ENCODE results near the gene RELL1.

The RELL1 gene

GRCh38 chr4:37601531-37601930, 84.6 kb downstream of the RELL1 start:
- no peak for DNase-seq (ENCODE audit: low read depth, low spot score)

DNA sequence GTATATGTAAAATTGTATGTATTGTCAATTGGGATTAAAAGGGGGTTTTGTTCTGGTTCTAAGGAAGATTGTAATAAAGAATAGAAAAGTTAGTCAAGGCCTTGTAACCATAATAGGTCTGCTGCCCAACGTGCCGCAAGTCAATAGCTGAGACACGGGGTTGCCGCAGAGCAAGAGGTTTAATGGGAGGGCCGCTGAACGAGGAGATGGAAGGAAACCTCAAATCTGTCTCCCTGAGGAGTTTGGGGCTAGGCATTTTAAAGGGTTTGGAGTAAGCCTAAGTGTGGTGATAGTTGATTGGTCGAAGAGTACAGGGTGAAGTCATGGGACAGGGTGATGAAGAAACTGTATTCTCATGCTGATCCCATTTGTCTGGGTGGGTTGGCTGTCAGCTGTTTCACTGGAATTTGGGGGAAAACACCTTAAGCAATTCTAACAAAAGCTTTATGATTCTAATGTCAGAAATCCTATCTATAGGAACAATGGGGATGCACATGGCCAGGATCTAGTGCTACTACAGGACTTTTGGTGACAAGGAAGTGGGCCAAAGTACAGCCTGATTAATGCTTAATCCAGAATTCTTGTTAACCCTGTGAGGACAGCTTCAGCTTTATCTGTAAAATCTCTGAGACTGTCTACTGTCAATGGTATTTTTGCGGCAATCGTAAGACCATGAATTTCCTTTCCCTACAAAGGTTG, 86.9 kb downstream of the RELL1 start:
- DNase-seq (ENCODE audit: low read depth, low spot score): no peak

- no peak for DNase-seq (ENCODE audit: low read depth, low spot score)
Observed at GRCh38 chr4:37597034-37597433, 89.1 kb downstream of the RELL1 start.

GRCh38 chr4:37595875-37596680, 90.1 kb downstream of the RELL1 start:
- no peak for DNase-seq (ENCODE audit: low read depth, low spot score)

- no peak for DNase-seq (ENCODE audit: low read depth, low spot score)
Observed at GRCh38 chr4:37594099-37594498, 92.1 kb downstream of the RELL1 start.

- DNase-seq (ENCODE audit: low read depth, low spot score): no peak
Observed at GRCh38 chr4:37591349-37591748, 94.8 kb downstream of the RELL1 start.

- DNase-seq (ENCODE audit: low read depth, low spot score): no peak
Observed at GRCh38 chr4:37590016-37590415, 96.2 kb downstream of the RELL1 start.

- DNase-seq (ENCODE audit: low read depth, low spot score): no peak
Observed at GRCh38 chr4:37588150-37588549, 98.0 kb downstream of the RELL1 start.

- no peak for DNase-seq (ENCODE audit: low read depth, low spot score)
Observed at GRCh38 chr4:37586194-37586593, 100.0 kb downstream of the RELL1 start.

GRCh38 chr4:37584493-37585060, 101.6 kb downstream of the RELL1 start:
- DNase-seq (ENCODE audit: low read depth, low spot score): no peak

DNA sequence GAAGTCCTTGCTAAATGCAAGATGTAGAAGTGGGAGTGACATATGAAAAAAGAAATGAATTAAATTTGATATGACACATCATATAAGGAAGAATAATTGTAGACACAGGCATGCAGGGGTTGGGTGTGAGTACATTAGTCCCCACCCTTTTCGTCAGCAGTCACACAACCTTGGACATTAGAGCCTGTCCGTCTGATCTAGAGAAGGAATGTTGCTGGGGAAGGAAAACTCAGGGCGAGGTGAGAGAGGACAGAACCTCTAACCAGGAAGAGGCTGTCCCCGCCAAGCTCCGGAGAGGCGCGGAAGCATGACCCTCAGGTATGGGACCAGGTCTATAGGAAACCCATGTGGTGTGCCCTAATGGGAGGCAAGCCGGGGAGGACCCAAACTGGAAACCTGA, 102.1 kb downstream of the RELL1 start:
- no peak for DNase-seq (ENCODE audit: low read depth, low spot score)

DNA sequence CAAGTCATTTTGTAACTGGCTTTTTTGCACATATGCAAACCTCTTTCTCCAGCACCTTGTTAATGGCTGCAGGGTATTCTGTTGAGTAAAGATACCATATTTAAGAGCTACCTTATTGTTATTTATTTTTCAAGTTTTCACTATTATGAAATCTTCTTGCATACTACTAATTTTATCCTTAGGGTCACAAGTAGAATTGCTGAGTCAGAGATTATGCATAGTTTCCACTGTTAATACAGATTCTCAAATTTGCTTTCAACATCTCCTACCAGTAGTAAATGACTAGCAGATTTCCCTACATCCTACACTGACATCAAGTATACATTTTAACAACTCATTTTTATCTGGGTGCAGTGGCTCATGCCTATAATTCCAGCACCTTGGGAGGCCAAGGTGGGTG, 112.6 kb downstream of the RELL1 start:
- DNase-seq (ENCODE audit: low read depth, low spot score): no peak

DNA sequence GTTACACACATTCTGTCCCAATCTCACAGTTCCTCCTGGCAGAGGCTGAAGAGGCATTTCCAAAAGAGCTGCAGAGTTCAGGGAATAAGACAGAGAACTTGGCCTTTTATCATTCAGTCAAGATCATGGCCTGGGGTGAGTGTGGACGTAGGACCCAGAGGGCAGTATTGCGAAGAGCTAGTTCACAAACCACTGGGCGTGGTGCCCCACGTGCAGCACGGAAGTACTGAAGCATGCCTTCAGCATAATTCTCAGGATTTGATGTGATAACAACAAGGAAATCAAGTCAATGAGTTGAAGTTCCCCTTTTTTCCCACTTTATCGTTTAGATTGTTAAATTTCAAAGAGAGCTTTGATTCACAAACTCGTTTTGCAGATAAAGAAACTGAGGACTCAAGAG, 117.7 kb downstream of the RELL1 start:
- no peak for DNase-seq (ENCODE audit: low read depth, low spot score)

DNA sequence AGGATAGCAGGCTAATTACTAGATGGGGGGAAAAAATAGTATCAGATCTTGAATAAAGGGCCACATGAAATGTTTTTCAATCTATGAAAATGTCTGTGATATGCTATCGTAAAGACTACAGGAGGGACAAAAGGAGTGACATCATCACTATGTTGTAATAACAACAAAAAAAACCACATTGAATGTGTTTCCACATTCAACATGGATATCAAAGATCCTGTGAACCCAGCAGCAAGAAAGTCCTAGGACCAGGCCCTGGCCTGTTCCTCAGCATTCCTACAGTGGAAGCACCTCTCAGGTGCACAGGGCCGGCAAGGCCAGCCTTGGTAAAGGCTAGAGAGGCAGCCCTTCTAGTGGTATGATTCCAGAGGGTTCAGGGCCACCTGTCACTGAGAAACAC, 118.3 kb downstream of the RELL1 start:
- DNase-seq (ENCODE audit: low read depth, low spot score): no peak

DNA sequence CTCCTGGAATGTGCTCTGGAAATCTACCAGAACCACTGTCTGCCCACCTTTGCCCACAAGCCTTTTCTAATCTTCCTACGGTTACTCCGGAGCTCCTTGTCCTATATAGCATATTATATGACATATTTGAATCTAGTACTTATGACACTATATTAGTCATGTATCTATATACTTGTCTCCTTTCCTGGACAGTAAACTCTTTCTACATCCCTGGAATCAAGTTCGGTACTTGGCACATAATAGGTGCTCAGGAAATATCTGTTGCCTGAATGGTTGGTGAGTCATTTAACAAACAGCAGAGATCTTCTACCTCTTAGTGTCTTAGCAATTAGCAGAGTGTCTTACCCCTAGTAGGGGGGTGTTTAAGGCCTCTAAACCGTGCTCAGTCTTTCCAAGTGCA, 123.6 kb downstream of the RELL1 start:
- DNase-seq (ENCODE audit: low read depth, low spot score): no peak

DNA sequence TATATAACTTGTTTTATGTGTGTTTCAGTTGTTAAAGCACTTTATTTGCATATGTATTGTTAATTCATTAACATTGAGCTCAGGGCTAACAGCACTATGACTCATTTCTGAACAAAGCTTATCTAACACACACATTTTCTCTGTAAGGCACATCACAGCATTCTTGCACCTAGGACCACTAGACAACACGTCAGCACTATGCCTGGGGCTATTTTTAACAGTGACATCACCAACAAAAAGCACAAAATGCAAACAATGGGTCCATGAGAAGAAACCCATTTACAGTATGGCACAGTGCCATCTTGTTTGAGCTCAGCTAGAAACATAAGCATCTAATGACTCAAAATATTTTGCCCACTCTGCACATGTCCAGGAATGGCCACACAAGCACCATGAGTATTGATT, 124.4 kb downstream of the RELL1 start:
- DNase-seq (ENCODE audit: low read depth, low spot score): no peak

- DNase-seq (ENCODE audit: low read depth, low spot score): no peak
Observed at GRCh38 chr4:37561196-37561802, 124.9 kb downstream of the RELL1 start.
